Globus pallidus (tissue), 1 donor: ENCODE measurements around the gene OSBPL2.

Source experiments
- DNase-seq: peaks from one replicate; pipeline ENCODE4 v3.0.0-alpha.2; 2015; ENCODE audit warnings: low spot score

The OSBPL2 gene

GRCh38 chr20:62285722-62286121 lies 47.4 kb downstream of the OSBPL2 start:
- DNase-seq: no peak

GRCh38 chr20:62286493-62287064 lies 48.3 kb downstream of the OSBPL2 start:
- no peak for DNase-seq

- no peak for DNase-seq
Observed at GRCh38 chr20:62287129-62287528, 48.8 kb downstream of the OSBPL2 start.

GRCh38 chr20:62287759-62288534 lies 49.6 kb downstream of the OSBPL2 start:
- DNase-seq: no peak

- no peak for DNase-seq
Observed at GRCh38 chr20:62288535-62289105, 50.3 kb downstream of the OSBPL2 start.

GRCh38 chr20:62289131-62289530 lies 50.8 kb downstream of the OSBPL2 start:
- no peak for DNase-seq

GRCh38 chr20:62289898-62290297 lies 51.6 kb downstream of the OSBPL2 start:
- DNase-seq: no peak

GRCh38 chr20:62291251-62292066 lies 53.1 kb downstream of the OSBPL2 start:
- DNase-seq: no peak

- no peak for DNase-seq
Observed at GRCh38 chr20:62292108-62292507, 53.8 kb downstream of the OSBPL2 start.

- DNase-seq: no peak
Observed at GRCh38 chr20:62293111-62293784, 54.9 kb downstream of the OSBPL2 start.

- no peak for DNase-seq
Observed at GRCh38 chr20:62293946-62294345, 55.6 kb downstream of the OSBPL2 start.

GRCh38 chr20:62294516-62294915 lies 56.2 kb downstream of the OSBPL2 start:
- DNase-seq: no peak

GRCh38 chr20:62296724-62297448 lies 58.6 kb downstream of the OSBPL2 start:
- DNase-seq: no peak

- no peak for DNase-seq
Observed at GRCh38 chr20:62297449-62298227, 59.3 kb downstream of the OSBPL2 start.

- no peak for DNase-seq
Observed at GRCh38 chr20:62298577-62299249, 60.4 kb downstream of the OSBPL2 start.

- DNase-seq: no peak
Observed at GRCh38 chr20:62299666-62300236, 61.4 kb downstream of the OSBPL2 start.

- DNase-seq: no peak
Observed at GRCh38 chr20:62300319-62300718, 62.0 kb downstream of the OSBPL2 start.

- peak; percentile 50 for DNase-seq
Observed at GRCh38 chr20:62301111-62301668, 62.9 kb downstream of the OSBPL2 start.

- DNase-seq: peak; percentile 83
Observed at GRCh38 chr20:62301773-62302340, 63.5 kb downstream of the OSBPL2 start.
